ENCODE data around the gene EYA2. TPM values are rescaled to one million over a fixed set of nuclear protein-coding genes. Genes with fewer than 3 reads are reported as not detected.
"Not testable (repeated sequence)": the region's sequence is repeated elsewhere in the genome, so short reads cannot be mapped to it uniquely, and the experiment has no call there.

The EYA2 gene
- total RNA-seq, 4 donors from 2014 or later = 0.47 to 4.1 (median 2.2) TPM

DNA sequence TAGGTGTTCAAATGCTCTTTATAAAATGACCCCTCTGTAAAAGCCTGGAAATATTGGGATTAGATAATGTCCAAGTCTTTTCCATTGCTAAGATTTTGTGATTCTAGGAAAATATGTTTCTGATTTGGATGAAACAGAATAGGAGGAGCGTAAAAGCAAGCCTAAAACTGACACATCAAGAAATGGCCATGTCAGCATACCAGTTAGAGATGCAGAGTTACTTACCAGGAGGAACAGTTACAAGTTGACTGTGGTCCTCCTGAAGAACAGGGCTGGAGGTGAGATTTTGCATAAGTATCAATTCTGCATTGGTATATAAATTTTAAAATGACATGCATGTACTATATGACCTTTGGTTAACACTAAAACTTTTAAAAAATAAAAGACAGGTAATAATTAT lies 35.3 kb downstream of the EYA2 start:
- Histone ChIP-seq H3K4me3 (no peak overlapping the region), H3K4me1 (peaks cover 0 to 10% (median 0%) of the 10 kb centered on the region in 3 donors), H3K27me3 (peaks cover 26% of the 10 kb centered on the region), H3K9me3 (no peaks in the 10 kb centered on the region), H3K27ac (no peak overlapping the region), H3K36me3 (no peaks in the 10 kb centered on the region)
- TF ChIP-seq POLR2AphosphoS5 (IDR thresholded peaks at IDR 0.05) (no peak), POLR2A (IDR thresholded peaks at IDR 0.05) (no peak), EP300 (IDR thresholded peaks at IDR 0.05) (no peak)
- TF ChIP-seq, protein P1, sequence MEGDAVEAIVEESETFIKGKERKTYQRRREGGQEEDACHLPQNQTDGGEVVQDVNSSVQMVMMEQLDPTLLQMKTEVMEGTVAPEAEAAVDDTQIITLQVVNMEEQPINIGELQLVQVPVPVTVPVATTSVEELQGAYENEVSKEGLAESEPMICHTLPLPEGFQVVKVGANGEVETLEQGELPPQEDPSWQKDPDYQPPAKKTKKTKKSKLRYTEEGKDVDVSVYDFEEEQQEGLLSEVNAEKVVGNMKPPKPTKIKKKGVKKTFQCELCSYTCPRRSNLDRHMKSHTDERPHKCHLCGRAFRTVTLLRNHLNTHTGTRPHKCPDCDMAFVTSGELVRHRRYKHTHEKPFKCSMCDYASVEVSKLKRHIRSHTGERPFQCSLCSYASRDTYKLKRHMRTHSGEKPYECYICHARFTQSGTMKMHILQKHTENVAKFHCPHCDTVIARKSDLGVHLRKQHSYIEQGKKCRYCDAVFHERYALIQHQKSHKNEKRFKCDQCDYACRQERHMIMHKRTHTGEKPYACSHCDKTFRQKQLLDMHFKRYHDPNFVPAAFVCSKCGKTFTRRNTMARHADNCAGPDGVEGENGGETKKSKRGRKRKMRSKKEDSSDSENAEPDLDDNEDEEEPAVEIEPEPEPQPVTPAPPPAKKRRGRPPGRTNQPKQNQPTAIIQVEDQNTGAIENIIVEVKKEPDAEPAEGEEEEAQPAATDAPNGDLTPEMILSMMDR (IDR thresholded peaks at IDR 0.05) = no peak
- 38 to 80% methylated on average over 1 of the region's 1 CpG for WGBS, 2 donors (ENCODE audit: low coverage in 1 of 2)
- no peak for ATAC-seq

DNA sequence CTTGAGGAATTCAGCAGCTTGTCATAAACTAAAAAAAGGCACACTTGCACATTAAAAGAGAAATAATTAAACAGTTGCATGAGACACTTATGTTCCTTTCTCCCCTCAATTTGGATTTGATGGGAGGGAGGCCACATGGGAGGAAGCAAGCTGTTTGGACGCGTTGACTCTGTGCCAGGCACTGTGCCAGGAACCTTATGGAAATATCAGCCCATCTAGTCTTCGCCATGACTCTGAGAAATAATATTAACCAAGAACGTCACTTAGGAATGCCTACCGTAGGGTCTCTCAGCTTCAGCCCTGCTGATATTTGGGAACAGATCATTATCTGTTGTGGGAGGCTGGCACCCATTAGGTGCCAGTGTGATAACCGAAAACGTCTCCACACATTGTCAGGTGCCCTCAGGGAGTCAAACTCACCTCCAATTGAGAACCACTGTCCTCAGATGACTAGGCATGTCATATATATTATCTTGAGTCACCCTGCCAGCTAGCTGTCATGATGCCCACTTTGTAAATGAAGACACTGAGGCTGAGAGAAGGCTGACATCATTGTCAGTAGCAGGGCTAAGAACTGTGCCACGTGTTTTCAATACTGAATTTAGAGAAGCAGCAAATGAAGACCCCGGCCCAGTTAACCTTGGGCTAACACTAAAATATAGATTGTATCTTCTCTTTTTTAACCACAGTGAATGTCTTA lies 36.1 kb downstream of the EYA2 start:
- peaks cover 0 to 10% (median 0%) of the 10 kb centered on the region in 3 donors for H3K4me1 ChIP-seq
- 36 to 44% methylated on average over 5 to 7 of the region's 9 CpGs for whole genome bisulfite sequencing, 2 donors (ENCODE audit: low coverage in 1 of 2)
- no peak for TF ChIP-seq POLR2AphosphoS5 (IDR thresholded peaks at IDR 0.05)
- TF ChIP-seq POLR2A (IDR thresholded peaks at IDR 0.05) = no peak
- TF ChIP-seq, protein P1 (IDR thresholded peaks at IDR 0.05) = no peak
- no peak for TF ChIP-seq EP300 (IDR thresholded peaks at IDR 0.05)
- no peak for ATAC-seq
- no peaks in the 10 kb centered on the region for H3K36me3 ChIP-seq
- H3K27me3 ChIP-seq = peaks cover 32% of the 10 kb centered on the region
- H3K9me3 ChIP-seq = no peaks in the 10 kb centered on the region
- H3K27ac ChIP-seq = no peak overlapping the region
- H3K4me3 ChIP-seq = no peak overlapping the region

DNA sequence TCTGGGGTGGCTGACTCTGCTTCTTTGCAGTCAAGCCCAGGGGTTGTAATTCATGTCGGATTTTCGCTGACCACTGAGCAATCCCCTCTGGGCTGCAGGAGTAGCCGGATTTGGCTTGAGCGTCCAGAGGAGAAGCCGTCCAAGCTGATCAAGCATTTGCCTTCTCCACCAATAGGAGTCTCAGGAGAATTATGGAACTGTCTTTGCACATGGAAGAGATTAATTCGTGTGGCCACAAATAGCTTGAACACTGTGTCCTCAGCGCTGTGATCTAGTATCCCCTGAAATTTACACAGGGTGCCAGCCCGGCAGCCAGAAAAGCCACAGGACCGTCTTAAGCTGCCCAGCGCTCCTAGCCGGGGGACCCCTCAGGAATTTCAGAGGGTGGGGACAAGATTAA lies 37.1 kb downstream of the EYA2 start:
- Histone ChIP-seq H3K27me3 (peaks cover 32% of the 10 kb centered on the region), H3K36me3 (no peaks in the 10 kb centered on the region), H3K4me1 (peaks cover 0 to 12% (median 0%) of the 10 kb centered on the region in 3 donors), H3K4me3 (no peak overlapping the region), H3K27ac (peak overlapping the region in 1 of 4 donors; percentile 38), H3K9me3 (no peaks in the 10 kb centered on the region)
- ATAC-seq = peak; percentile 77
- peak; percentile 65 for TF ChIP-seq POLR2AphosphoS5 (IDR thresholded peaks at IDR 0.05)
- no peak for TF ChIP-seq POLR2A (IDR thresholded peaks at IDR 0.05)
- TF ChIP-seq, protein P1 (IDR thresholded peaks at IDR 0.05) = peak in 1 of 4 experiments; percentile 6
- no peak for TF ChIP-seq EP300 (IDR thresholded peaks at IDR 0.05)
- WGBS, 2 donors (ENCODE audit: low coverage in 1 of 2) = 70 to 77% methylated on average over 2 to 4 of the region's 11 CpGs

DNA sequence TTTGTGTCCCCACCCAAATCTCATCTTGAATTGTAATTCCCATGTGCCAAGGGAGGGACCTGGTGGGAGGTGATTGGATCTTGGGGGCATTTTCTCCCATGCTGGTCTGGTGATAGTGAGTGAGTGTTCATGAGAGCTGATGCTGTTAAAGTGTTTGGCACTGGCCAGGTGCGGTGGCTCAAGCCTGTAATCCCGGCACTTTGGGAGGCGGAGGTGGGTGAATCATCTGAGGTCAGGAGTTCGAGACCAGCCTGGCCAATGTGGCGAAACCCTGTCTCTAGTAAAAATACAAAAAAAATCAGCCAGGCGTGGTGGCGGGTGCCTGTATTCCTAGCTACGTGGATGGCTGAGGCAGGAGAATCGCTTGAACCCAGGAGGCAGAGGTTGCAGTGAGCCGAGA lies 37.8 kb downstream of the EYA2 start:
- 83 to 93% methylated on average over 7 of the region's 10 CpGs for WGBS, 2 donors (ENCODE audit: low coverage in 1 of 2)
- not testable (repeated sequence) for ATAC-seq, H3K4me3 ChIP-seq, H3K27ac ChIP-seq, H3K36me3 ChIP-seq, H3K9me3 ChIP-seq
- Histone ChIP-seq H3K4me1 (peaks cover 0 to 14% (median 0%) of the 10 kb centered on the region in 3 donors), H3K27me3 (peaks cover 32% of the 10 kb centered on the region)

DNA sequence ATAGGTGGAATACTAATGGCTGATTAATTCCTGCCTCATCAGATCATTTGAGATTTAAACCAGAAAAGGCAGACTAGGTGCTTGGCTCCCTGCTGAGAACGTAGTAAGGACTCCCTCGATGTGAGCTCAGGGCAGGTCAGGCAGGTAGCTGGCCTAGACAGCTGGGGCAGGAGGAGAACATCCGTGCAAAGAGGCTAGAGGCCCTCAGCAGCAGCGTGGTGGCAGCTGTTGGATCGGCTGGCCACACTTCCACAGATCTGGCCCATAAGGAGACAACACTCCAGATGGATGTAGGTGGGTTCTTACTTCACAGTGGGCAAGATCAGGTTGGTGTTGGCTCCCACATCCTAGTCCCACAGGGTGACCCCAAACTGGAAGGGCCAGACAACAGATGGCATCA lies 38.5 kb downstream of the EYA2 start:
- no peaks in the 10 kb centered on the region for H3K9me3 ChIP-seq
- H3K27me3 ChIP-seq = peaks cover 32% of the 10 kb centered on the region
- ATAC-seq = no peak
- H3K36me3 ChIP-seq = no peaks in the 10 kb centered on the region
- WGBS, 2 donors (ENCODE audit: low coverage in 1 of 2) = 60 to 69% methylated on average over 1 to 3 of the region's 5 CpGs
- H3K27ac ChIP-seq = no peak overlapping the region
- H3K4me1 ChIP-seq = peaks cover 0 to 9% (median 0%) of the 10 kb centered on the region in 3 donors
- TF ChIP-seq, protein P1 (IDR thresholded peaks at IDR 0.05) = no peak
- no peak for TF ChIP-seq POLR2A (IDR thresholded peaks at IDR 0.05)
- TF ChIP-seq POLR2AphosphoS5 (IDR thresholded peaks at IDR 0.05) = no peak
- TF ChIP-seq EP300 (IDR thresholded peaks at IDR 0.05) = no peak
- no peak overlapping the region for H3K4me3 ChIP-seq

All from gastroesophageal sphincter (tissue), 4 donors.